SU-DHL-6 (cell line): ENCODE measurements around the gene COX4I1.

Source experiments
- EZH2phosphoT487 ChIP-seq: fragments of 200-600 bp; sonication (generic), shearing (Covaris generic); conservative IDR thresholded peaks from 2 replicates; pipeline ENCODE4 v1.6.1; 2018; ENCODE audit warnings: mild to moderate bottlenecking, antibody characterized with exemption, low read length, moderate library complexity, mixed read lengths
- TF ChIP-seq, protein P1 (sequence below): fragments of 200-600 bp; sonication (generic); IDR thresholded peaks from one replicate; pipeline ENCODE4 v1.5.1; 2017; ENCODE audit warnings: antibody characterized with exemption, mild to moderate bottlenecking, low read length, moderate library complexity; ENCODE audit not compliant: insufficient read depth, poor library complexity, severe bottlenecking

DNA sequence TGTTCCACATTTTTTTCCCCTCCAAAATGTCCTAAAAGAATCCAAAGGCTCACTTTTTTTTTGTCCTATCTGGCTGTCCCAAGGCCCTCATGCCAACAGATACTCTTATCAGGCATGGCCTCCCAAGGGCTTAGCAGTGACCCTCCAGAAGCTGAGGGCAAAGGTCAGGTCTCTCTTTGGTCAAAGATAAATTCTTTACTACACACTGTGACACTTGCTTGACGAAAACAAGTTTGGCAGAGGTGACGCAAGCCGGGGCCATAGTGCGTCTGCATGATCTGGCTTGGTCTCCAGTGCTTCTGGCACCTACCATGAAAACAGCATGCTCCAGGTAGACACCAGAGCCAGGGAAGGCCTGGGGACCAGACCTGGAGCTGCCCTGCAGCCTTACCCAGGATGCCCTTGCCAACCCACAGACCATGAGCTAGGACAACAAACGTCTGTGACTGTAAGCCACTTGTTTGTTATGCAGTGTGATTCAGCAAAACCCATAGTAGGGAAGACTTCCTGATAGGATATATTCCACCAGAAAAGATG is 50.9 kb downstream of the COX4I1 start:
- TF ChIP-seq, protein P1, sequence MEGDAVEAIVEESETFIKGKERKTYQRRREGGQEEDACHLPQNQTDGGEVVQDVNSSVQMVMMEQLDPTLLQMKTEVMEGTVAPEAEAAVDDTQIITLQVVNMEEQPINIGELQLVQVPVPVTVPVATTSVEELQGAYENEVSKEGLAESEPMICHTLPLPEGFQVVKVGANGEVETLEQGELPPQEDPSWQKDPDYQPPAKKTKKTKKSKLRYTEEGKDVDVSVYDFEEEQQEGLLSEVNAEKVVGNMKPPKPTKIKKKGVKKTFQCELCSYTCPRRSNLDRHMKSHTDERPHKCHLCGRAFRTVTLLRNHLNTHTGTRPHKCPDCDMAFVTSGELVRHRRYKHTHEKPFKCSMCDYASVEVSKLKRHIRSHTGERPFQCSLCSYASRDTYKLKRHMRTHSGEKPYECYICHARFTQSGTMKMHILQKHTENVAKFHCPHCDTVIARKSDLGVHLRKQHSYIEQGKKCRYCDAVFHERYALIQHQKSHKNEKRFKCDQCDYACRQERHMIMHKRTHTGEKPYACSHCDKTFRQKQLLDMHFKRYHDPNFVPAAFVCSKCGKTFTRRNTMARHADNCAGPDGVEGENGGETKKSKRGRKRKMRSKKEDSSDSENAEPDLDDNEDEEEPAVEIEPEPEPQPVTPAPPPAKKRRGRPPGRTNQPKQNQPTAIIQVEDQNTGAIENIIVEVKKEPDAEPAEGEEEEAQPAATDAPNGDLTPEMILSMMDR: no peak
- no peak for TF ChIP-seq EZH2phosphoT487
